Neural cell (in vitro differentiated cells): ENCODE measurements around the gene DYRK2.

Experiments
- EP300 ChIP-seq: fragments of 450-650 bp; conservative IDR thresholded peaks from 2 replicates; pipeline ENCODE4 v1.6.1; 2014; ENCODE audit warnings: antibody characterized with exemption, mild to moderate bottlenecking, moderate library complexity; ENCODE audit not compliant: poor library complexity, severe bottlenecking
- TF ChIP-seq, protein P1 (sequence below): fragments of 450-650 bp; IDR thresholded peaks from 2 replicates; pipeline ENCODE4 v1.5.1; 2014; ENCODE audit warnings: antibody characterized with exemption, mild to moderate bottlenecking, moderate library complexity; ENCODE audit not compliant: poor library complexity, severe bottlenecking

DNA sequence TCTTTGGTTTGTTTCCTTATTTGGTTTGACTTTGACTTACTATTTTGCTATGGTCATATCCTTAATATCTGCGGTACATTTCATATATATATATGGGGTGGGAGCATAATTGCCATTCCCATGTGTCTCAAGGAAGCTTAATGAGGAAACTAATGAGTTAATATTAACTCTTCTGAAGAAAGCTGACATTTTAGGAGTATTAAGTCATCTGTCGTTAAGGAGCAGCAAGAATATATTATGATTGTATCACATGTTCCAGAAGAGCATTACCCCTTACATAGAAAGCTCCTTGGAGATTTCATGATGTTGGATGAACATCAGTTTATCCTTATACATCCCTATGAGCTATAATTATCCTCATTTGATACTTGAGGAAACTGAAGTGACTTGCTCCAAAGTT is 15.6 kb downstream of the DYRK2 start:
- TF ChIP-seq, protein P1, sequence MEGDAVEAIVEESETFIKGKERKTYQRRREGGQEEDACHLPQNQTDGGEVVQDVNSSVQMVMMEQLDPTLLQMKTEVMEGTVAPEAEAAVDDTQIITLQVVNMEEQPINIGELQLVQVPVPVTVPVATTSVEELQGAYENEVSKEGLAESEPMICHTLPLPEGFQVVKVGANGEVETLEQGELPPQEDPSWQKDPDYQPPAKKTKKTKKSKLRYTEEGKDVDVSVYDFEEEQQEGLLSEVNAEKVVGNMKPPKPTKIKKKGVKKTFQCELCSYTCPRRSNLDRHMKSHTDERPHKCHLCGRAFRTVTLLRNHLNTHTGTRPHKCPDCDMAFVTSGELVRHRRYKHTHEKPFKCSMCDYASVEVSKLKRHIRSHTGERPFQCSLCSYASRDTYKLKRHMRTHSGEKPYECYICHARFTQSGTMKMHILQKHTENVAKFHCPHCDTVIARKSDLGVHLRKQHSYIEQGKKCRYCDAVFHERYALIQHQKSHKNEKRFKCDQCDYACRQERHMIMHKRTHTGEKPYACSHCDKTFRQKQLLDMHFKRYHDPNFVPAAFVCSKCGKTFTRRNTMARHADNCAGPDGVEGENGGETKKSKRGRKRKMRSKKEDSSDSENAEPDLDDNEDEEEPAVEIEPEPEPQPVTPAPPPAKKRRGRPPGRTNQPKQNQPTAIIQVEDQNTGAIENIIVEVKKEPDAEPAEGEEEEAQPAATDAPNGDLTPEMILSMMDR, result no peak
- TF ChIP-seq EP300, result no peak
